Activated CD8-positive, alpha-beta T cell treated with anti-CD3 and anti-CD28 coated beads, Interleukin-2, amount 10 ng/mL, durations not matched to agents 7 days and 5 days (primary cell): ENCODE measurements around the gene UBE4A. TPM values are rescaled to one million over a fixed set of nuclear protein-coding genes. Genes with fewer than 3 reads are reported as not detected.
"Not testable (repeated sequence)": the region's sequence is repeated elsewhere in the genome, so short reads cannot be mapped to it uniquely, and the experiment has no call there.

Source experiments
- ATAC-seq: fragments of 150-1000 bp; cut with Tn5 transposase; one replicate; pipeline ENCODE4 v1.10.0; 2021; ENCODE audit warnings: moderate library complexity
- CTCF ChIA-PET: fragments of 350-600 bp; sonication (Branson Sonifier 250); formaldehyde crosslinking; loops from one replicate; lab custom pipeline; 2021; ENCODE audit warnings: antibody characterized with exemption; lab: Charles Lee
- POLR2A ChIA-PET: fragments of 350-600 bp; sonication (Branson Sonifier 250); formaldehyde crosslinking; loops from one replicate; lab custom pipeline; 2021; ENCODE audit warnings: antibody characterized with exemption; lab: Charles Lee
- DNase-seq: peaks from one replicate; pipeline ENCODE4 v3.0.0-alpha.2; 2020
- H3K27ac Mint-ChIP-seq: one replicate; pipeline ENCODE4 v1.8.0; 2021; ENCODE audit warnings: mild to moderate bottlenecking, mixed read lengths
- H3K27me3 Mint-ChIP-seq: one replicate; pipeline ENCODE4 v1.8.0; 2021; ENCODE audit warnings: low read depth, mixed read lengths
- H3K36me3 Mint-ChIP-seq: one replicate; pipeline ENCODE4 v1.8.0; 2021; ENCODE audit warnings: low read depth, mixed read lengths
- H3K4me1 Mint-ChIP-seq: one replicate; pipeline ENCODE4 v1.8.0; 2021; ENCODE audit warnings: low read depth, mixed read lengths
- H3K4me3 Mint-ChIP-seq: one replicate; pipeline ENCODE4 v1.8.0; 2021; ENCODE audit warnings: mild to moderate bottlenecking, mixed read lengths
- H3K9me3 Mint-ChIP-seq: one replicate; pipeline ENCODE4 v1.8.0; 2022; ENCODE audit warnings: mixed read lengths; ENCODE audit not compliant: insufficient read depth
- total RNA-seq, 2 experiments: library from RNA; stranded (reverse); gene quantifications; one replicate each; pipeline ENCODE4 v1.2.3, GENCODE V29; 2021

The UBE4A gene
- total RNA-seq, 2 experiments from 2014 or later, result 38.5 to 39.8 TPM

- DNase-seq, result peak; percentile 96
- ATAC-seq, result peak; percentile 59
- POLR2A ChIA-PET, result interaction anchor here (0.7 to 2.4 kb wide), 5 partner anchors 34 to 96 kb away, joined by 3 to 17 read pairs (median 4); partner anchors contain the start of genes KMT2A and UBE4A
- Mint-ChIP-seq H3K36me3 (peaks cover 56% of the 10 kb centered on the region), H3K27me3 (no peaks in the 10 kb centered on the region), H3K4me3 (peak within 1 kb of the TSS; percentile 98), H3K27ac (peak within 1 kb of the TSS; percentile 100), H3K9me3 (no peaks in the 10 kb centered on the region), H3K4me1 (peaks cover 69% of the 10 kb centered on the region)
- CTCF ChIA-PET, result interaction anchor here (0.6 to 1.8 kb wide), 8 partner anchors 34 to 202 kb away, joined by 3 to 9 read pairs (median 3); partner anchors contain the start of gene KMT2A
Measured at GRCh38 chr11:118401151-118401879, 41.9 kb downstream of the UBE4A start, which contains the start of gene ATP5MG. Gene ATP5MG, plus strand, starts transcription at chr11:118401606. Its CDS starts 60 bp downstream, at chr11:118401666.

GRCh38 chr11:118401880-118402590 lies 42.6 kb downstream of the UBE4A start:
- Mint-ChIP-seq H3K36me3 (peaks cover 57% of the 10 kb centered on the region), H3K27ac (peak overlapping the region; percentile 100), H3K9me3 (no peaks in the 10 kb centered on the region), H3K27me3 (no peaks in the 10 kb centered on the region), H3K4me1 (peaks cover 67% of the 10 kb centered on the region), H3K4me3 (peak overlapping the region; percentile 98)
- ATAC-seq (peak; percentile 8), DNase-seq (no peak)
- ChIA-PET POLR2A (interaction anchor here (0.8 to 2.4 kb wide), 4 partner anchors 34 to 98 kb away, joined by 4 to 17 read pairs (median 4); partner anchors contain the start of genes KMT2A and UBE4A), CTCF (interaction anchor here (0.6 to 1.8 kb wide), 13 partner anchors 11 to 596 kb away, joined by 3 to 9 read pairs (median 4); partner anchors contain the start of genes CENATAC and KMT2A)

GRCh38 chr11:118402594-118402993 lies 43.2 kb downstream of the UBE4A start:
- not testable (repeated sequence) for ATAC-seq, DNase-seq, H3K27me3 Mint-ChIP-seq, H3K9me3 Mint-ChIP-seq
- POLR2A ChIA-PET, result interaction anchor here (0.7 to 2.4 kb wide), 5 partner anchors 28 to 97 kb away, joined by 3 to 17 read pairs (median 4); partner anchors contain the start of genes KMT2A and UBE4A
- H3K4me3 Mint-ChIP-seq, result peak overlapping the region; percentile 98
- H3K4me1 Mint-ChIP-seq, result peaks cover 62% of the 10 kb centered on the region
- H3K27ac Mint-ChIP-seq, result peak overlapping the region; percentile 71
- CTCF ChIA-PET, result interaction anchor here (0.7 to 1.8 kb wide), 13 partner anchors 10 to 595 kb away, joined by 3 to 9 read pairs (median 4); partner anchors contain the start of genes CENATAC and KMT2A
- H3K36me3 Mint-ChIP-seq, result peaks cover 59% of the 10 kb centered on the region

GRCh38 chr11:118406599-118407166 lies 47.3 kb downstream of the UBE4A start:
- H3K4me1 Mint-ChIP-seq, result peaks cover 39% of the 10 kb centered on the region
- H3K4me3 Mint-ChIP-seq, result no peak overlapping the region
- peaks cover 64% of the 10 kb centered on the region for H3K36me3 Mint-ChIP-seq
- no peak overlapping the region for H3K27ac Mint-ChIP-seq
- ATAC-seq (no peak), DNase-seq (no peak)
- CTCF ChIA-PET, result interaction anchor here (1.3 to 2.0 kb wide), 2 partner anchors 27 to 143 kb away, joined by 3 to 4 read pairs; partner anchors contain the start of gene MPZL2
- POLR2A ChIA-PET, result no interaction called here
- no peaks in the 10 kb centered on the region for H3K27me3 Mint-ChIP-seq
- H3K9me3 Mint-ChIP-seq, result no peaks in the 10 kb centered on the region

- DNase-seq, result no peak
- Mint-ChIP-seq H3K4me1 (peaks cover 16% of the 10 kb centered on the region), H3K27ac (no peak overlapping the region), H3K4me3 (no peak overlapping the region), H3K36me3 (peaks cover 50% of the 10 kb centered on the region), H3K27me3 (no peaks in the 10 kb centered on the region), H3K9me3 (no peaks in the 10 kb centered on the region)
- ChIA-PET POLR2A (interaction anchor here (1.7 kb wide), 1 partner anchor 26 kb away, joined by 4 read pairs; the partner anchor contains the start of gene KMT2A), CTCF (interaction anchor here (1.2 to 1.3 kb wide), 2 partner anchors 21 to 80 kb away, joined by 3 read pairs; no protein-coding TSS in a partner anchor)
- no peak for ATAC-seq
Measured at GRCh38 chr11:118410055-118410745, 50.8 kb downstream of the UBE4A start.

GRCh38 chr11:118411530-118411929 lies 52.1 kb downstream of the UBE4A start:
- H3K27ac Mint-ChIP-seq, result peak overlapping the region; percentile 48

GRCh38 chr11:118412921-118413320 lies 53.5 kb downstream of the UBE4A start:
- ATAC-seq, result no peak
- Mint-ChIP-seq H3K27ac (no peak overlapping the region), H3K36me3 (peaks cover 28% of the 10 kb centered on the region), H3K4me3 (no peak overlapping the region), H3K9me3 (no peaks in the 10 kb centered on the region), H3K4me1 (peaks cover 7% of the 10 kb centered on the region), H3K27me3 (no peaks in the 10 kb centered on the region)
- ChIA-PET CTCF (interaction anchor here (1.4 to 1.9 kb wide), 2 partner anchors 10 to 27 kb away, joined by 3 to 7 read pairs; no protein-coding TSS in a partner anchor), POLR2A (no interaction called here)
- DNase-seq, result no peak

More at GRCh38 chr11:118411530-118411929, 52.1 kb downstream of the UBE4A start:
- Mint-ChIP-seq H3K4me3 (no peak overlapping the region), H3K4me1 (peaks cover 11% of the 10 kb centered on the region), H3K36me3 (peaks cover 39% of the 10 kb centered on the region), H3K9me3 (no peaks in the 10 kb centered on the region), H3K27me3 (no peaks in the 10 kb centered on the region)
- ATAC-seq, result no peak
- no peak for DNase-seq
- CTCF ChIA-PET, result interaction anchor here (0.7 to 1.3 kb wide), 2 partner anchors 20 to 66 kb away, joined by 3 read pairs; no protein-coding TSS in a partner anchor
- POLR2A ChIA-PET, result no interaction called here

GRCh38 chr11:118415062-118415738 lies 55.8 kb downstream of the UBE4A start:
- ChIA-PET CTCF (interaction anchor here (1.6 kb wide), 1 partner anchor 10 kb away, joined by 6 read pairs; no protein-coding TSS in a partner anchor), POLR2A (interaction anchor here (1.1 kb wide), 1 partner anchor 10 kb away, joined by 3 read pairs; no protein-coding TSS in a partner anchor)
- no peak for ATAC-seq

GRCh38 chr11:118415739-118416068 lies 56.3 kb downstream of the UBE4A start:
- ATAC-seq, result peak; percentile 73
- POLR2A ChIA-PET, result interaction anchor here (1.1 kb wide), 1 partner anchor 11 kb away, joined by 3 read pairs; no protein-coding TSS in a partner anchor
- H3K4me3 Mint-ChIP-seq, result no peak overlapping the region
- peak; percentile 34 for DNase-seq
- H3K4me1 Mint-ChIP-seq, result no peaks in the 10 kb centered on the region
- no peak overlapping the region for H3K27ac Mint-ChIP-seq
- peaks cover 4% of the 10 kb centered on the region for H3K36me3 Mint-ChIP-seq
- H3K9me3 Mint-ChIP-seq, result no peaks in the 10 kb centered on the region
- CTCF ChIA-PET, result interaction anchor here (0.8 to 1.6 kb wide), 2 partner anchors 11 to 73 kb away, joined by 4 to 6 read pairs; no protein-coding TSS in a partner anchor
- H3K27me3 Mint-ChIP-seq, result no peaks in the 10 kb centered on the region

More at GRCh38 chr11:118415062-118415738, 55.8 kb downstream of the UBE4A start:
- Mint-ChIP-seq H3K36me3 (peaks cover 9% of the 10 kb centered on the region), H3K4me1 (no peaks in the 10 kb centered on the region), H3K27me3 (no peaks in the 10 kb centered on the region), H3K4me3 (no peak overlapping the region), H3K27ac (no peak overlapping the region), H3K9me3 (no peaks in the 10 kb centered on the region)
- DNase-seq, result no peak

GRCh38 chr11:118416900-118417299 lies 57.5 kb downstream of the UBE4A start:
- H3K9me3 Mint-ChIP-seq, H3K27me3 Mint-ChIP-seq, H3K36me3 Mint-ChIP-seq, H3K4me3 Mint-ChIP-seq, ATAC-seq, H3K27ac Mint-ChIP-seq, POLR2A ChIA-PET, H3K4me1 Mint-ChIP-seq, CTCF ChIA-PET, DNase-seq: not testable (repeated sequence)
